Ishikawa (cell line): ENCODE measurements around the gene TKT.

Experiments
- CEBPB ChIP-seq: IDR thresholded peaks from 2 replicates; pipeline ENCODE4 v1.6.1; 2012
- CREB1 ChIP-seq: IDR thresholded peaks from 2 replicates; pipeline ENCODE4 v1.6.1; 2012; ENCODE audit warnings: low read depth
- EGR1 ChIP-seq: IDR thresholded peaks from 2 replicates; pipeline ENCODE4 v1.6.1; 2012
- EP300 ChIP-seq: IDR thresholded peaks from 2 replicates; pipeline ENCODE4 v1.6.1; 2012; ENCODE audit warnings: borderline replicate concordance
- FOXM1 ChIP-seq: IDR thresholded peaks from 2 replicates; pipeline ENCODE4 v1.6.1; 2012; ENCODE audit warnings: low read depth, borderline replicate concordance
- NFIC ChIP-seq: IDR thresholded peaks from 2 replicates; pipeline ENCODE4 v1.6.1; 2012
- RAD21 ChIP-seq: IDR thresholded peaks from 2 replicates; pipeline ENCODE4 v1.6.1; 2012; ENCODE audit warnings: low read depth
- TAF1 ChIP-seq: IDR thresholded peaks from 2 replicates; pipeline ENCODE4 v1.6.1; 2012; ENCODE audit warnings: low read depth, mild to moderate bottlenecking
- TCF12 ChIP-seq: IDR thresholded peaks from 2 replicates; pipeline ENCODE4 v1.6.1; 2012; ENCODE audit warnings: low read depth
- TEAD4 ChIP-seq: IDR thresholded peaks from 2 replicates; pipeline ENCODE4 v1.6.1; 2012
- YY1 ChIP-seq: IDR thresholded peaks from 2 replicates; pipeline ENCODE4 v1.6.1; 2012; ENCODE audit warnings: low read depth
- ZBTB7A ChIP-seq: IDR thresholded peaks from 2 replicates; pipeline ENCODE4 v1.6.1; 2012; ENCODE audit warnings: low read depth
- TF ChIP-seq, protein P1 (sequence below): IDR thresholded peaks from 2 replicates; pipeline ENCODE4 v1.6.1; 2012; ENCODE audit warnings: low read depth, mild to moderate bottlenecking
- TF ChIP-seq, protein P2 (sequence below): IDR thresholded peaks from 2 replicates; pipeline ENCODE4 v1.6.1; 2012
- TF ChIP-seq, protein P3 (sequence below): IDR thresholded peaks from 2 replicates; pipeline ENCODE4 v1.6.1; 2012

TKT gene

DNA sequence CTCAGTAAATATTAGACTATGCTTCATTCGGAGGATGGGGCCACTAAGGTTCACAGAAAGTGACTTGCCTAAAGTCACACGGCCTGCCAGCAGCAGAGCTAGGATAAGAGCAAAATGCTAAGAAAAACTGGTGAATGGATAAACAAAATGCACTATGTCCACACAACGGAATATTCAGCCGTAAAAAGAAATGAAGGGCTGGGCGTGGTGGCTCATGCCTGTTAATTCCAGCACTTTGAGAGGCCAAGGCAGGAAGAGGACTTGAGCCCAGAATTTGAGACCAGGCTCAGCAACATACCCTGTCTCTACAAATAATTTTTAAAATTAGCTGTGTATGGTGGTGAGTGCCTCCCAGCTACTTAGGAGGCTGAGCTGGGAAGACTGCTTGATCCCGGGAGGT, 7.7 kb downstream of the TKT start:
- TF ChIP-seq, protein P1, sequence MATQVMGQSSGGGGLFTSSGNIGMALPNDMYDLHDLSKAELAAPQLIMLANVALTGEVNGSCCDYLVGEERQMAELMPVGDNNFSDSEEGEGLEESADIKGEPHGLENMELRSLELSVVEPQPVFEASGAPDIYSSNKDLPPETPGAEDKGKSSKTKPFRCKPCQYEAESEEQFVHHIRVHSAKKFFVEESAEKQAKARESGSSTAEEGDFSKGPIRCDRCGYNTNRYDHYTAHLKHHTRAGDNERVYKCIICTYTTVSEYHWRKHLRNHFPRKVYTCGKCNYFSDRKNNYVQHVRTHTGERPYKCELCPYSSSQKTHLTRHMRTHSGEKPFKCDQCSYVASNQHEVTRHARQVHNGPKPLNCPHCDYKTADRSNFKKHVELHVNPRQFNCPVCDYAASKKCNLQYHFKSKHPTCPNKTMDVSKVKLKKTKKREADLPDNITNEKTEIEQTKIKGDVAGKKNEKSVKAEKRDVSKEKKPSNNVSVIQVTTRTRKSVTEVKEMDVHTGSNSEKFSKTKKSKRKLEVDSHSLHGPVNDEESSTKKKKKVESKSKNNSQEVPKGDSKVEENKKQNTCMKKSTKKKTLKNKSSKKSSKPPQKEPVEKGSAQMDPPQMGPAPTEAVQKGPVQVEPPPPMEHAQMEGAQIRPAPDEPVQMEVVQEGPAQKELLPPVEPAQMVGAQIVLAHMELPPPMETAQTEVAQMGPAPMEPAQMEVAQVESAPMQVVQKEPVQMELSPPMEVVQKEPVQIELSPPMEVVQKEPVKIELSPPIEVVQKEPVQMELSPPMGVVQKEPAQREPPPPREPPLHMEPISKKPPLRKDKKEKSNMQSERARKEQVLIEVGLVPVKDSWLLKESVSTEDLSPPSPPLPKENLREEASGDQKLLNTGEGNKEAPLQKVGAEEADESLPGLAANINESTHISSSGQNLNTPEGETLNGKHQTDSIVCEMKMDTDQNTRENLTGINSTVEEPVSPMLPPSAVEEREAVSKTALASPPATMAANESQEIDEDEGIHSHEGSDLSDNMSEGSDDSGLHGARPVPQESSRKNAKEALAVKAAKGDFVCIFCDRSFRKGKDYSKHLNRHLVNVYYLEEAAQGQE, result no peak
- TF ChIP-seq CREB1 (no peak), YY1 (no peak), FOXM1 (no peak), CEBPB (no peak), TAF1 (no peak), TEAD4 (no peak), EP300 (no peak), NFIC (no peak), EGR1 (no peak), RAD21 (no peak), TCF12 (no peak), ZBTB7A (no peak)
- TF ChIP-seq, protein P2, sequence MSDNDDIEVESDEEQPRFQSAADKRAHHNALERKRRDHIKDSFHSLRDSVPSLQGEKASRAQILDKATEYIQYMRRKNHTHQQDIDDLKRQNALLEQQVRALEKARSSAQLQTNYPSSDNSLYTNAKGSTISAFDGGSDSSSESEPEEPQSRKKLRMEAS, result no peak
- TF ChIP-seq, protein P3, sequence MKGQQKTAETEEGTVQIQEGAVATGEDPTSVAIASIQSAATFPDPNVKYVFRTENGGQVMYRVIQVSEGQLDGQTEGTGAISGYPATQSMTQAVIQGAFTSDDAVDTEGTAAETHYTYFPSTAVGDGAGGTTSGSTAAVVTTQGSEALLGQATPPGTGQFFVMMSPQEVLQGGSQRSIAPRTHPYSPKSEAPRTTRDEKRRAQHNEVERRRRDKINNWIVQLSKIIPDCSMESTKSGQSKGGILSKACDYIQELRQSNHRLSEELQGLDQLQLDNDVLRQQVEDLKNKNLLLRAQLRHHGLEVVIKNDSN, result no peak

DNA sequence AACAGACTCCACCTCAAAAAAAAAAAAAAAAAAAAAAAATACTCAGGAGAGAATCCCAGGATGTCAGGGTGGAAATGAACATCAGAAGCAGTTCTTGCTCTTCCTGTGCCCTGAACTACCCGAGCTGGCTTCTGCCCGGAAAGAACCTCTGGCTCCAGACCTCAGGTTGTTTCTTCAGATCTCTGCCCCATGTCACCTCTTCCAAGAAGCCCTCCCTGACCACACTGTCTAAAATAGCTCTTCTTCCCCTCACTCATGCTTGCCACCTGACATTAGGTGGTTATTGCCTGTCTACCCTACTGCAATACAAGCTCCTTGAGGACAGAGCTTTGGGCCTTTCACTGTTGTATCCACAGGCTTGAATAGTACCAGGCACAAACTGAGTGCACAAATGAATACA, 8.2 kb downstream of the TKT start:
- no peak for TF ChIP-seq EP300
- no peak for TF ChIP-seq TCF12
- TF ChIP-seq YY1, result no peak
- TF ChIP-seq, protein P2, result no peak
- no peak for TF ChIP-seq TAF1
- no peak for TF ChIP-seq FOXM1
- TF ChIP-seq TEAD4, result no peak

DNA sequence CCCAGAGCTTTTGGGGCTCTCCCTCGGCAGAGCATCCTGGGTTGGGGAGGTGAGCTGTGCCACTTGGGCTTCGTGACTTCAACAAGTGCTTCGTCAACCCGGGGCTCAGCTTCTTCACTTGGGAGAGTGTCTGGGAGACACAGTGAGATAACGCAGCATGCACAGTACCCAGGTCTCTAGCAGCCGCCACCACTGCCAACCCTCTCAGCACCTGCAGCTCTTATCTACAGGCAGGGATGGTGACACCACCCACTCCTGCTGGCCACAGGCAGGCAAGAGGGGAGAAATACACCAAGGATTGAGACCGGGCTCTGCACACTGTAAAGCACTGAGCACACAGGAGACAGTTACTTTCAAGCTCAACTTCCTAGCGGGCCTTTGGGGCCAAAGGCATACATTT, 11.6 kb downstream of the TKT start:
- TF ChIP-seq TCF12 (no peak), NFIC (no peak), CEBPB (no peak), YY1 (no peak), ZBTB7A (no peak), EGR1 (no peak), FOXM1 (no peak), TEAD4 (no peak), EP300 (no peak), TAF1 (no peak), CREB1 (no peak)
- TF ChIP-seq, protein P3, result no peak
- TF ChIP-seq, protein P1, result no peak

DNA sequence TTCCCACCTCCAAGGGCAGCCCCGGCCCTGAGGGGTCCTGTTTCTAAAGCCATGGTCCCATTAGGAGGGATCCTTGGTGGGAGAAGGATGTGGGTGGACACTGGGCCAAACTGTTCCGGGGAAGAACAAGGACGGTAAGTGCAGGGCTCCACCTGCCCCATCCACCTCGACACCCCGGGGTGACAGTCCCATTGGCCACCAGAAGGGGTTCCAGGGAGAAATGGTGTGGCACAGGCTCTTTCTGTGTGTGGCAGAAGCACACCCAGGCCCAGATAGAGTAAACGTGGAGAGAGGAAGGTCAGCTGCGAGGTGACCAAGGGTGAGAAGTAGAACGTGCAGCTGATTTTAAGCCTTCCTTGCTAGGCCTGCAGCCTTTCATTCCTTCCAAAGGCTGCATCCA, 12.0 kb downstream of the TKT start:
- no peak for TF ChIP-seq TAF1
- TF ChIP-seq YY1, result no peak
- TF ChIP-seq, protein P1, result no peak
- TF ChIP-seq TEAD4, result no peak
- no peak for TF ChIP-seq CREB1
- TF ChIP-seq, protein P2, result no peak
- TF ChIP-seq ZBTB7A, result no peak
- TF ChIP-seq, protein P3, result no peak

DNA sequence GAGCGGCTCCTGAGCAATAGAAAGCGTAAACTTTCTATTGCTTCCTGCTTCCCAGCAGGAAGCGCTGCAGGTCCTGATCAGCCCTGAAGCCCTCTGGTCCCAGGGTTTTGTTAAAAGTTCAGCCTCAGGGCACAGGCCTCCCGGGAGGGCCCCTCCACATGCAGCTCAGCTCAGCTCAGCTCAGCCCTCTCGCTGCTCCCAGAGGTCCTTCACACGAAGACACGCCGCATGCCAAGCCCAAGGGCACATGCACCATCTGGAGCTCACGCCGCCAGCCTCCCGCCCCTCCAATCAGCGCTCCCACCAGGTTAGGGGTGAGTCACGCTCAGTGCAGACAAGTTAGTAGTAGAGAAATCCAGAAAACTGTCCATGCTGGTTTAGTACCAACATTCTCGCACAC, 12.7 kb downstream of the TKT start:
- TF ChIP-seq TEAD4, result no peak
- no peak for TF ChIP-seq EGR1
- TF ChIP-seq YY1, result no peak
- no peak for TF ChIP-seq RAD21
- TF ChIP-seq TAF1, result no peak
- TF ChIP-seq, protein P3, result no peak
- no peak for TF ChIP-seq TCF12
- TF ChIP-seq, protein P1, result no peak
- TF ChIP-seq FOXM1, result no peak
- TF ChIP-seq EP300, result no peak
- no peak for TF ChIP-seq ZBTB7A
- TF ChIP-seq CEBPB, result no peak
- no peak for TF ChIP-seq CREB1
- TF ChIP-seq, protein P2, result no peak
- no peak for TF ChIP-seq NFIC
